Measurements from ENCODE around the gene EPS8. TPM values are rescaled to one million over a fixed set of nuclear protein-coding genes. Genes with fewer than 3 reads are reported as not detected.

Gene EPS8
- polyA plus RNA-seq, 1 experiment = 69.9 TPM

- no peak for TF ChIP-seq CTCF (IDR thresholded peaks at IDR 0.05; ENCODE audit: low read depth, low read length)
- ChIA-PET CTCF (no interaction called here), POLR2A (no interaction called here)
- Histone ChIP-seq H3K27ac (ENCODE audit: low read depth, low read length) (no peak overlapping the region), H3K9me3 (ENCODE audit: control insufficient read depth, insufficient read depth, low read length) (no peaks in the 10 kb centered on the region), H3K27me3 (ENCODE audit: control insufficient read depth, insufficient read depth, low read length) (no peaks in the 10 kb centered on the region), H3K4me3 (ENCODE audit: low read depth, low read length) (no peak overlapping the region)
- no peak for DNase-seq (ENCODE audit: low read depth, low spot score)
Measured at GRCh38 chr12:15638231-15638630, 151.0 kb downstream of the EPS8 start.

- Histone ChIP-seq H3K9me3 (ENCODE audit: control insufficient read depth, insufficient read depth, low read length) (no peaks in the 10 kb centered on the region), H3K27ac (ENCODE audit: low read depth, low read length) (no peak overlapping the region), H3K27me3 (ENCODE audit: control insufficient read depth, insufficient read depth, low read length) (no peaks in the 10 kb centered on the region), H3K4me3 (ENCODE audit: low read depth, low read length) (no peak overlapping the region)
- CTCF ChIA-PET = interaction anchor here (0.9 kb wide), 1 partner anchor 46 kb away, joined by 3 read pairs; no protein-coding TSS in a partner anchor
- POLR2A ChIA-PET = interaction anchor here (1.1 kb wide), 1 partner anchor 153 kb away, joined by 3 read pairs; the partner anchor contains the start of gene EPS8
- TF ChIP-seq CTCF (IDR thresholded peaks at IDR 0.05; ENCODE audit: low read depth, low read length) = no peak
- DNase-seq (ENCODE audit: low read depth, low spot score) = no peak
Measured at GRCh38 chr12:15636060-15636890, 152.9 kb downstream of the EPS8 start.

- ChIA-PET POLR2A (no interaction called here), CTCF (interaction anchor here (1.2 kb wide), 1 partner anchor 8 kb away, joined by 3 read pairs; no protein-coding TSS in a partner anchor)
- H3K27ac ChIP-seq (ENCODE audit: low read depth, low read length) = no peak overlapping the region
- no peaks in the 10 kb centered on the region for H3K9me3 ChIP-seq (ENCODE audit: control insufficient read depth, insufficient read depth, low read length)
- no peaks in the 10 kb centered on the region for H3K27me3 ChIP-seq (ENCODE audit: control insufficient read depth, insufficient read depth, low read length)
- TF ChIP-seq CTCF (IDR thresholded peaks at IDR 0.05; ENCODE audit: low read depth, low read length) = no peak
- no peak for DNase-seq (ENCODE audit: low read depth, low spot score)
- no peak overlapping the region for H3K4me3 ChIP-seq (ENCODE audit: low read depth, low read length)
Measured at GRCh38 chr12:15634010-15634683, 155.0 kb downstream of the EPS8 start.

GRCh38 chr12:15633201-15633600 is 156.0 kb downstream of the EPS8 start:
- no peaks in the 10 kb centered on the region for H3K9me3 ChIP-seq (ENCODE audit: control insufficient read depth, insufficient read depth, low read length)
- no peak for TF ChIP-seq CTCF (IDR thresholded peaks at IDR 0.05; ENCODE audit: low read depth, low read length)
- DNase-seq (ENCODE audit: low read depth, low spot score) = no peak
- H3K27ac ChIP-seq (ENCODE audit: low read depth, low read length) = no peak overlapping the region
- ChIA-PET POLR2A (no interaction called here), CTCF (no interaction called here)
- no peaks in the 10 kb centered on the region for H3K27me3 ChIP-seq (ENCODE audit: control insufficient read depth, insufficient read depth, low read length)
- no peak overlapping the region for H3K4me3 ChIP-seq (ENCODE audit: low read depth, low read length)

- H3K27me3 ChIP-seq (ENCODE audit: control insufficient read depth, insufficient read depth, low read length) = no peaks in the 10 kb centered on the region
- DNase-seq (ENCODE audit: low read depth, low spot score) = no peak
- TF ChIP-seq CTCF (IDR thresholded peaks at IDR 0.05; ENCODE audit: low read depth, low read length) = no peak
- no peak overlapping the region for H3K4me3 ChIP-seq (ENCODE audit: low read depth, low read length)
- no peaks in the 10 kb centered on the region for H3K9me3 ChIP-seq (ENCODE audit: control insufficient read depth, insufficient read depth, low read length)
- CTCF ChIA-PET = no interaction called here
- POLR2A ChIA-PET = no interaction called here
- H3K27ac ChIP-seq (ENCODE audit: low read depth, low read length) = no peak overlapping the region
Measured at GRCh38 chr12:15632708-15633107, 156.5 kb downstream of the EPS8 start.
